Astrocyte of the spinal cord (primary cell): ENCODE measurements around the gene MRC1.

Experiments
- DNase-seq: peaks from one replicate; pipeline ENCODE4 v3.0.0; 2011; ENCODE audit warnings: low read depth, low spot score
- H3K4me3 ChIP-seq: 2 replicates; pipeline ENCODE4 v1.5.1; 2011; ENCODE audit warnings: low read depth, mild to moderate bottlenecking, low read length, moderate library complexity
- in situ Hi-C: cut with HindIII; loops from 2 replicates; pipeline ENCODE4 v1.10.0; 2017; ENCODE audit warnings: low sequenced_read_pairs
- TF ChIP-seq, protein P1 (sequence below): IDR thresholded peaks from 2 replicates; pipeline ENCODE4 v1.5.1; 2012; ENCODE audit warnings: low read depth, mild to moderate bottlenecking, low read length, inconsistent platforms

The MRC1 gene

DNA sequence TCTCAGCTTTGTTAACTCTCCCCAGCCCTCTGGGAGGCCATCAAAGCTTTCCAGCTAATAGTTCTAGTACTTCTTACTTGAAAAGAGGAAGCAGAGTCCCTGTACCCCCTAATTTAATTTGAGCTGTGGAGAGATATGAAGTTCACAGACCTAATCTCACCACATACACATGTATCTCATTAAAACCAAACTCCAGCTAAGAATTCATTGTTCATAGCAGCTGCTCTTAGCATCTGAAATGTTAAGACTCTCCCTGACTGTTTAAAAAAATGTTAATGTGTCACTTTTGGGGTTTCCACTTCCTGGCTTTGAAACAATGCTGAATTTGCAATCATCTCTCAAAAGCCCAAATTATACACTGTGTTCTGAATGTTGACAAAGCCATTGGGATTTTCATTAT is 16.2 kb upstream of the MRC1 start:
- H3K4me3 ChIP-seq: no peak overlapping the region
- in situ Hi-C loops: no loop called here
- no peak for DNase-seq
- TF ChIP-seq, protein P1, sequence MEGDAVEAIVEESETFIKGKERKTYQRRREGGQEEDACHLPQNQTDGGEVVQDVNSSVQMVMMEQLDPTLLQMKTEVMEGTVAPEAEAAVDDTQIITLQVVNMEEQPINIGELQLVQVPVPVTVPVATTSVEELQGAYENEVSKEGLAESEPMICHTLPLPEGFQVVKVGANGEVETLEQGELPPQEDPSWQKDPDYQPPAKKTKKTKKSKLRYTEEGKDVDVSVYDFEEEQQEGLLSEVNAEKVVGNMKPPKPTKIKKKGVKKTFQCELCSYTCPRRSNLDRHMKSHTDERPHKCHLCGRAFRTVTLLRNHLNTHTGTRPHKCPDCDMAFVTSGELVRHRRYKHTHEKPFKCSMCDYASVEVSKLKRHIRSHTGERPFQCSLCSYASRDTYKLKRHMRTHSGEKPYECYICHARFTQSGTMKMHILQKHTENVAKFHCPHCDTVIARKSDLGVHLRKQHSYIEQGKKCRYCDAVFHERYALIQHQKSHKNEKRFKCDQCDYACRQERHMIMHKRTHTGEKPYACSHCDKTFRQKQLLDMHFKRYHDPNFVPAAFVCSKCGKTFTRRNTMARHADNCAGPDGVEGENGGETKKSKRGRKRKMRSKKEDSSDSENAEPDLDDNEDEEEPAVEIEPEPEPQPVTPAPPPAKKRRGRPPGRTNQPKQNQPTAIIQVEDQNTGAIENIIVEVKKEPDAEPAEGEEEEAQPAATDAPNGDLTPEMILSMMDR: no peak

DNA sequence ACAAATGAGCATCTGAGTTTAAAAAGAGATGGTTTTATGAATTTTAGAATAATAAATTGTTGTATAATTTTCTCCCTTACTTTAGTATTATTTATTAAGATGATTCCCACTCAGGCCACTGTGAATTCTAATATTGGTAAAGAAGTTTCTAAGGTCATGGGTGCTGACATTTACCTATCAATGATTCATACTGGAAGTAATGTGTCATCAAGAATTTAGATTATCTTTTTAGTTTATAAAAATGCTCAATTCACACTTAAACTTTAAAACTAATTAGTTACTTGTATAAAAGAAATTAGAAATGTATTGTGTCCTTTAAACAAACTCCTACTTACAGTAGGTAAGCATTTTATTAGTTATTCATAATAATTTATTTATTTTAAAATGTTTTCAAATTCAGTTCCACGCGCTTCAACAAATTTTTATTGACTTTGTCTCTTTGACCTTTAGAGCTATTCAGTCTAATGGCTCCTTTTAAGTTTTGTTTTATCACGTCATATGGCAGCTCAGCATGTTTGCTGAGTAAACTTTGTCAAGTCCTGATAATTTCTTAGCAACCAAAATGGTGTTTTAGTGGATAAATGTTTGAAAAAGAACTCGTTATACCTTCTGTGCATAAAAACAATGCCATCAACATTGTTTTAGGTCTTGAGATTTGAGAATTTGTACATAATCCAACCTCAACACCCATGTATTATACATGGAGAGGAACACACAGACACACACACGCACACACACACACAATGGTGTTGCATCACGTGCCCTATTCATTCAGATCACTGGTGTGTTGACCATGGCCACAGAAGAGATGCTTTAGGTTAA is 15.1 kb upstream of the MRC1 start:
- in situ Hi-C loops: no loop called here
- DNase-seq: no peak
- H3K4me3 ChIP-seq: no peak overlapping the region
- TF ChIP-seq, protein P1: no peak

DNA sequence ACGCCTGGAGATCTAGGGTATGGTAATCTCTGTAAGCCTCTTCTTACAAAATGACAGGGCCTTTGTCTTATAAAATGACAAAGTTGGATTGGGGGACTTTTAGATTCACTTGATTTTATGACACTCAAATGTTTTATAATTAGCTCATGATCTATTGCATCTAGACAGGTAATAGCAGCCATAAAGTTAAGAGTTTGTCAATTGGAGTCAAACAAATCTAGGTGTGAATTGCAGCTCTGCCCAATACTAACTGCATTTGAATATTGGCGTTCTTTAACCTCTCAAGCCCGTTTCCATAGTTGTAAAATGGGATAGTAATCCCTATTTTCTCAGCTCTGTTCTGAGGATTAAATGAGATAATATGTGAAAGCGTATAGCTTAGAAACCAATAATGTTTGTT is 14.1 kb upstream of the MRC1 start:
- TF ChIP-seq, protein P1: no peak
- H3K4me3 ChIP-seq: no peak overlapping the region
- no peak for DNase-seq
- in situ Hi-C loops: no loop called here

DNA sequence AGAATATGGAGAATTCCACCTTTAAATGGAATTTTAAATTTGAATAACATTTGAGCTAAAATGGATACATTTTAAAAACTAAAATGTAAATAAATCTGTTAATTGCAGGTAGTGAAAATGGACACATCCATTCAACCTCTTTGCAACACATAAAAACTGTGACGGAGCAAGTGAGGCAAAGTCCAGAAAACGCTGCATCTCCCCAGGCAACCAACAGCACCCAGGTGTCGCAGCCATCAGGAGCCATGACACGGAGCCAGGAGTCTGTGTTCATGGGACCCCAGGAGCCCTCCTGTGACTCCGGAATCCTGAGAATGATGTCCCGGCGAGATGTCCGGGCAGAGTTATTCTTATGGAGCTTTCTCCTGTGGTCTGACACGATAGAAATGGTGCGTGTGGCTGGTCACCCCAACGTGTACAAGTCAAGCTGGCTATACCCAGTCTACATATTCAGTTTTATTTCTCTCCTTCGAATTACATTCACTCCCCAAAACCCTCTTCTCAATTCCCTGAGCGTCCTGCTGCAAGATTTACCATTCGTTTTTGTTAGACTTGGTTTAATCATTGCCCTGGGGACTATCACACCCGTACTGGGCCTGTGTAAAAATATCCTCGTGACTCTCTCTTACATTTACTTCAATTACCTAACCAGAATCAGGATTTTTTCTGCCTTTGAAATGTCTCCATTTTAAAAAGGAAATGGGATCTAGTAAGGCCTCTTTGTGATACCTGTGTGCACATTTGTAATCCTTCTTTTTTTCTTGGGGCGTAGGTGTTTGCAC is 13.1 kb upstream of the MRC1 start:
- no peak for DNase-seq
- no peak overlapping the region for H3K4me3 ChIP-seq
- TF ChIP-seq, protein P1: no peak
- in situ Hi-C loops: no loop called here

GRCh38 chr10:17801507-17801906 is 7.6 kb upstream of the MRC1 start:
- TF ChIP-seq, protein P1: no peak
- in situ Hi-C loops: no loop called here
- no peak for DNase-seq

GRCh38 chr10:17802350-17802749 is 6.8 kb upstream of the MRC1 start:
- in situ Hi-C loops: no loop called here
- no peak overlapping the region for H3K4me3 ChIP-seq
- no peak for DNase-seq
- TF ChIP-seq, protein P1: no peak

More at GRCh38 chr10:17801507-17801906, 7.6 kb upstream of the MRC1 start:
- H3K4me3 ChIP-seq: no peak overlapping the region
